PFSK-1 (cell line): ENCODE data around the gene CTH.

Experiments
- POLR2AphosphoS5 ChIP-seq: IDR thresholded peaks from 2 replicates; pipeline ENCODE4 v1.6.1; 2012; ENCODE audit warnings: low read depth, mild to moderate bottlenecking, control low read depth, low read length, moderate library complexity
- REST ChIP-seq, 2 experiments: IDR thresholded peaks; 2 replicates each; pipeline versions ENCODE4 v1.6.1 to v1.8.0; 2011 to 2012; ENCODE audit warnings: low read depth in 2 of 2, low read length in 2 of 2, control low read depth in 1 of 2, inconsistent platforms in 1 of 2, mild to moderate bottlenecking in 1 of 2, moderate library complexity in 1 of 2; ENCODE audit not compliant: insufficient read depth in 1 of 2
- TAF1 ChIP-seq: IDR thresholded peaks from 2 replicates; pipeline ENCODE4 v1.6.1; 2012; ENCODE audit warnings: low read length, control low read depth, borderline replicate concordance; ENCODE audit not compliant: insufficient read depth

- TF ChIP-seq TAF1 (no peak), POLR2AphosphoS5 (no peak), REST (IDR thresholded peaks at IDR 0.05; ENCODE audit: insufficient read depth in 1 of 2, low read depth in 2 of 2, low read length in 2 of 2) (no peak)
These were observed 76.4 kb downstream of the CTH start for GRCh38 chr1:70487459-70487815.
